AG10803 (cell line): ENCODE data around the gene MFAP3L.

Experiments
- DNase-seq: peaks from one replicate; pipeline ENCODE4 v3.0.0; 2010; ENCODE audit warnings: low read depth
- H3K4me3 ChIP-seq: 2 replicates; pipeline ENCODE4 v1.5.1; 2011; ENCODE audit warnings: mild to moderate bottlenecking, low read length, control low read depth
- CTCF ChIP-seq: conservative IDR thresholded peaks from 2 replicates; pipeline ENCODE4 v1.5.1; 2011; ENCODE audit warnings: mild to moderate bottlenecking, low read length, control low read depth, inconsistent platforms

MFAP3L gene

GRCh38 chr4:170037481-170037880, 11.3 kb upstream of the MFAP3L start:
- no peak for TF ChIP-seq CTCF
- no peak for DNase-seq
- no peak overlapping the region for H3K4me3 ChIP-seq

- no peak for TF ChIP-seq CTCF
- DNase-seq = no peak
Measured at GRCh38 chr4:170035845-170036244, 9.7 kb upstream of the MFAP3L start.

GRCh38 chr4:170035231-170035630, 9.0 kb upstream of the MFAP3L start:
- no peak for DNase-seq
- TF ChIP-seq CTCF = no peak
- H3K4me3 ChIP-seq = no peak overlapping the region

More at GRCh38 chr4:170035845-170036244, 9.7 kb upstream of the MFAP3L start:
- no peak overlapping the region for H3K4me3 ChIP-seq

- no peak for TF ChIP-seq CTCF
- DNase-seq = no peak
- H3K4me3 ChIP-seq = no peak overlapping the region
Measured at GRCh38 chr4:170033999-170034398, 7.8 kb upstream of the MFAP3L start.

- TF ChIP-seq CTCF = no peak
- peak; percentile 16 for DNase-seq
- no peak overlapping the region for H3K4me3 ChIP-seq
Measured at GRCh38 chr4:170030121-170030520, 3.9 kb upstream of the MFAP3L start.

- TF ChIP-seq CTCF = no peak
- peak overlapping the region; percentile 71 for H3K4me3 ChIP-seq
- peak; percentile 97 for DNase-seq
Measured at GRCh38 chr4:170027181-170027829, 1.1 kb upstream of the MFAP3L start.

GRCh38 chr4:170025523-170026252, 507 bp downstream of the MFAP3L start:
- peak; percentile 20 for DNase-seq
- TF ChIP-seq CTCF = no peak
- peak overlapping the region; percentile 72 for H3K4me3 ChIP-seq
